GM21447 (cell line): ENCODE measurements around the gene ACAT2.
A peak's percentile ranks its signal among the peaks of the same experiment; 100 is the strongest.
"Not testable (repeated sequence)": the region's sequence is repeated elsewhere in the genome, so short reads cannot be mapped to it uniquely, and the experiment has no call there.

Experiments
- ATAC-seq: cut with Tn5 transposase; IDR thresholded peaks from one replicate; pipeline ENCODE4 v1.9.1; 2021; ENCODE audit not compliant: unreplicated experiment

ACAT2 gene

DNA sequence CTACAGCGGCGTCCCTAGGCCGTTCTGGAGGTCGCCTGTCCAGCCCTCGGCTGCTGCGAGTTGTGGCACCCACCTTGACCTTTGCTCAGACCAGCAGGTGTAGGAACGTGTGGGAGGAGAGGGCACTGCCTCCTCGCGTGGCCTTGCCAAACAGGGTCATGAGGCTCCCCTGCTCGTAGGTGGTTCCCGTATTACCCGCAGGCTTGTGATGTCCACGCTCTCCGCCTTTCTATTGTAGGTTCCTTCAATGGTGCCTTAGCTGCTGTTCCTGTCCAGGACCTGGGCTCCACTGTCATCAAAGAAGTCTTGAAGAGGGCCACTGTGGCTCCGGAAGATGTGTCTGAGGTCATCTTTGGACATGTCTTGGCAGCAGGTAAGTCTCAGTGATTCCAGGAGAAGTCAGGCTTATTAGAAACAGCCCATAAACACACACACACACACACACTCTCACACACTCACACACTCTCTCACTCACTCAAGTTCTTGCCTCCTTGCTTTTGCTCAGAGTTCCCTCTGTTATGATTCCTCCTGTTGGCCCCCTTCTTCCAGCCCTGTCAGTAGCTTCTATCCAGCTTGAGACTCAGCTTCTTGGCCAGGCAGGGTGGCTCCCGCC lies 942 bp downstream of the ACAT2 start:
- peak; percentile 13 for ATAC-seq

DNA sequence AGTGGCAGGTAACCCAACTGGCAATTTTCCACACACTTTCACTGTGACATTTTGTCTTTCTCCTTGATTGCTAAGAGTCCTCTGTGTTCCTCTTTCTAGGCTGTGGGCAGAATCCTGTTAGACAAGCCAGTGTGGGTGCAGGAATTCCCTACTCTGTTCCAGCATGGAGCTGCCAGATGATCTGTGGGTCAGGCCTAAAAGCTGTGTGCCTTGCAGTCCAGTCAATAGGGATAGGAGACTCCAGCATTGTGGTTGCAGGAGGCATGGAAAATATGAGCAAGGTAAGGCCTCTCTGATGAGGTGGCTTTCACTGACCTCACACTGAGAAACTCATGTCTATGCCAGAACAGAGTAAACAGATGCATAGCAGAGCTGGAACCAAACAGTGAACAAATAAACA lies 5.1 kb downstream of the ACAT2 start:
- no peak for ATAC-seq

DNA sequence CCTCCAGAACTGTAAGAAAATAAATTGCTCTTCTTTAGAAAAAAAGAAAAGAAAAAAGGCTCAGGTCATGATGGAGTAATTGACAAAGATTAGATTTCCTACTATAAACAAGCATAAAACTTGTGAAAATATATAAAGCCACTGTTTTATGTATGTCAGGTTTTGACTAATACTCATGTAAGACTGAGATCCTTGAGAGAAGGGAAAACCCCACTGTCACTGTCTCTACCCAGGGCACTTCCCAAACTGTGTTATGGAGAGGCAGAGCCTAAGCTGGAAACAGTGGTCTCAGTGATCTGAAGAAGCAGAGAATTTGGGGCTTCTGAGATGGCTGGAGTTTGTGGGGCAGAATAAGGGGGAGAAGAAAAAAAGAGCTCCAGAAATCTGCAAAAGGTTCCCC lies 7.6 kb downstream of the ACAT2 start:
- ATAC-seq, result no peak

DNA sequence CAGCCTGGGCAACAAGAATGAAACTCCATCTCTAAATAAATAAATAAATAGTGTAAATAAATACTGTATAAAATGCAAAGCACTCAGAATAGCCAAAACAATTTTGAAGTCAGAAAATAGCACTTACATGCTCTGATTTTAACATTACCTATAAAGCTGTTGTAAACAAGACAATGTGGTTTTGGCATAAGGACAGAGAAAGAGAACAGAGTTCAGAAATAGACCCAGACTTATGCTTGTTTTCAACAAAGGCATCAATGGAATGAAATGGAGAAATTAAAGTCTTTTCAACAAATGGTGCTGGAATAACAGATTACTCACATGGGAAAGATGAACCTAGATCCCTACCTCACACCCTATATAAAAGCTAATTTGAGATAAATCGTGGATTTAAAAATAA lies 10.4 kb downstream of the ACAT2 start:
- ATAC-seq, result no peak

DNA sequence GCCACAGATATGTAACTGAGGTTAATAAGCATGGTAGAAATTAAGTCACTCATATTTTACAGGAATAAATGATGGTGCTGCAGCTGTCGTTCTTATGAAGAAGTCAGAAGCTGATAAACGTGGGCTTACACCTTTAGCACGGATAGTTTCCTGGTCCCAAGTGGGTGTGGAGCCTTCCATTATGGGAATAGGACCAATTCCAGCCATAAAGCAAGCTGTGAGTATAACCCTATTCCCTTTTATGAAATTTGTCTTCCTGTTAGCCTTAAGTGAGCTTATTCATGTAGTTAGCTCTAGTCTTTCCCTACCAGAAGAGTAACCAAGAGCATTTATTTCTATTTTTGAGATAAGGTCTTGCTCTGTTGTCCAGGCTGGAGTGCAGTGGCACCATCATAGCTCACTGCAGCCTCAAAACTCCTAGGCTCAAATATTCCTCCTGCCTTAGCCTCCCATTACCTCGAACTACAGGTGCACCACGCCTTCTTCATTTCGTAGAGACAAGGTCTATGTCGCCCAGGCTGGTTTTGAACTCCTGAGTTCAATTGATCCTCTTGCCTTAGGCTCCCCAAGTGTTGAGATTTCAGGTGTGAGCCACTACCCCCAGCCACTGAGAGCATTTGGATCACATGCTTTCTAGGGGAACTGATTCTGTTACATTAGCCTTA lies 15.5 kb downstream of the ACAT2 start:
- ATAC-seq, result no peak

DNA sequence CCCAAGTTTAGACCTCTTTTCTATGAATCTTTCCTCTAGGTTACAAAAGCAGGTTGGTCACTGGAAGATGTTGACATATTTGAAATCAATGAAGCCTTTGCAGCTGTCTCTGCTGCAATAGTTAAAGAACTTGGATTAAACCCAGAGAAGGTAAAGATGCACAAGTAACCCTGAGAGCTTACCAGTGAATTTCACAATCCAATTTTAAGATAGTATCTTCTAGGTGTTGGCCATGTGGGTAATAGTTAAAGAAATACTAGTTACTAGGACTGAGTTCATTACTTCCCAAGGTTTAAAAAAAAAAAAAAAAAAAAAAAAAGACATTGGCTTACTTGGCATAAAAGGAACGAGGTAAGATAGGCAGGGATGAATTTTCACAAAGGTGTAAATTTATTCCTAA lies 16.3 kb downstream of the ACAT2 start:
- ATAC-seq, result no peak

DNA sequence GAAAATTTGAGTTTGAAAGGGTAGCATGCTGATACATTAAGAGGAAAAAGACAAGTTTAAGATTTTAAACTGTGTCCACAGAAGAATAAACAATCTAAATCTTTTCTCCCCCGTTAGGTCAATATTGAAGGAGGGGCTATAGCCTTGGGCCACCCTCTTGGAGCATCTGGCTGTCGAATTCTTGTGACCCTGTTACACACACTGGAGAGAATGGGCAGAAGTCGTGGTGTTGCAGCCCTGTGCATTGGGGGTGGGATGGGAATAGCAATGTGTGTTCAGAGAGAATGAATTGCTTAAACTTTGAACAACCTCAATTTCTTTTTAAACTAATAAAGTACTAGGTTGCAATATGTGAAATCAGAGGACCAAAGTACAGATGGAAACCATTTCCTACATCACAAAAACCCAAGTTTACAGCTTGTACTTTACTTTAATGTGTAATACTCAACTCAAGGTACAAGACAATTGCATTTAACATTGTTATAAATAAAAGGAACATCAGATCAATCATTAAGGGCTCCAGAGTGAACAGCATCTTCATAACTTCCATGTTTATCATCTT lies 16.8 kb downstream of the ACAT2 start:
- no peak for ATAC-seq

DNA sequence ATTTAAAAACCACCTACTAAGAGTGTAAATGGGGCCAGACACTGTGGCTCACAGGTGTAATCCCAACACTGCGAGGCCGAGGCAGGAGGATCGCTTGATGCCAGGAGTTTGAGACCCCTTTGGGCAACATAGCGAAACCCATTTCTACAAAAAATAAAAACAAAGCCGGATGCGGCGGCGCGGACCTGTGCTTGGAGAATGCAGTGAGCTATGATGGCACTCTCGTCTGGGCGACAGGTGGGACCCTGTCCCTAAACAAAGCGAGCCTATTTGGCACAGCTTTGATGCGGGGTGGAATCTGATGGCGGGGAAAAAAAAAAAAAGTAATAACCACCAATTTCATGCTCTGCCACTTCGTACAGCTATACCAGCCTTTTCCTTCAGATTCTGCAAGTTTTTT lies 26.4 kb downstream of the ACAT2 start:
- ATAC-seq, result no peak

DNA sequence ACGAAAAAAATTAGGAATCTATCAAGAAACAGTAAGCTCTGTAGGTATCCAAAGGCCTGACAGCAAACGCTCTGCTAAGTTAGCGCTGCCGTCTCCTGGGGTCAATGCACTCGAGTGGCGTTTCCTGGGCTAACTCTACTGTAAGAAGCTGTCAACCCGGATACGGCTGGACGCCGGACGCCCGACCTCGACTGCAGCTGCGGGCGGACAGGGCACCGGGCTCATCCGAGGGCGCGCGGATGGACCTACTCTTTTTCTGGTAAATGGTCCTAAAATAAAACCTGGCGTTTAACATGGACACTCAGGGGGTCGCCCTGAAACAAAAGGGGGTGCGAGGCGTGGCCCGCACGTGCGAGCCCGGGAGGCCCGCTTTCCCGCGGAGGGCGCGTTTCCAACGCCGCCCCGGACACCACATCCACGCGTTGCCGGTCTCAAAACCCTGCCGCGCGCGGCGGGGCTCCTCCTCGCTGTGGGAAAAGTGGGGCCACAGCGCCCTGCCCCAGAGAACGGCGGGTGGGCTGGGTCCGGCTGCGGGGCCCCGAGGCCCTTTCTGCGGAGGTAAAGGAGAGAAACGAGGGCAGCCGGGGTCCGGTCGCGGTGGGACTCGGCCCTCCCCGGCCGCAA lies 27.0 kb downstream of the ACAT2 start:
- no peak for ATAC-seq

DNA sequence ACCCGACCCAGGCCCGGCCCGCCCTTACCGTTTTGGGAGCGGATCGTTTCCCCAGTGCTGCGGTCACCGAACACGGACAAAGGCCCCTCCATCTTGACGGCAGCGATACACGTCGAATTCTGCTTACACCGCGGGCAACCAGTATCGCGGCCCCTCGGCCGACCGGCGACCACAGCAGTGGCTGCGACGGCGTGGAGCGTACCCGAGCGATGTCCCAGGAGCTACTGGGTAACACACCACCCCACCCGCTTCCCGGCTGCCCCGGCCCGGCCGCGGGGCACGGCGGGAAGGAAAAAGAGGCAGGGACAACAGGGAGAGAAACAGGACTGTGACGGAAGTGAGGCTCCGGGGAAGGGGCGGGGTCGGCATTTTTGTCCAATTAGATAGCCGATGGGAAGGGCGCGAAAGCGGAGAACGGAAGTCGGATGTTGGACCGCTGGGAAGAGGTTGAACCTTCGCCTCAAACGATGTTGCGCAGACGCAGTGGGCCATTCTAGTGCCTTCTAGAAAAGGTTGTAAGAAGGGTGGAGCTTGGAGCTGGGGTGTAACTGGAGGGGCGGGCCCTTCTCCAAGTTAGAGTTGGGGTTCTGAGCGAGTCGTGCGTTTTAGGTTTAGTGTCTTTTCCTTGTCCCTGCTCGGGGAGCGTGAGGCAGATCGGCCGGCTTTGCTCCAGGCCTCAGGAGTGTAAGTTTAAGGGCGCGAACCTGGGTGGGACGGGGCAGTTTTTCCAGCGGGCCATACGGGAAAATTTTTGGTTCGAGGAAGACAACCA lies 27.7 kb downstream of the ACAT2 start, which contains the start of gene TCP1:
Gene TCP1, minus strand, starts transcription at position 226 of the 772 bp plus-strand sequence. Its CDS starts 134 bp downstream, at position 92.
- peak; percentile 72 for ATAC-seq

DNA sequence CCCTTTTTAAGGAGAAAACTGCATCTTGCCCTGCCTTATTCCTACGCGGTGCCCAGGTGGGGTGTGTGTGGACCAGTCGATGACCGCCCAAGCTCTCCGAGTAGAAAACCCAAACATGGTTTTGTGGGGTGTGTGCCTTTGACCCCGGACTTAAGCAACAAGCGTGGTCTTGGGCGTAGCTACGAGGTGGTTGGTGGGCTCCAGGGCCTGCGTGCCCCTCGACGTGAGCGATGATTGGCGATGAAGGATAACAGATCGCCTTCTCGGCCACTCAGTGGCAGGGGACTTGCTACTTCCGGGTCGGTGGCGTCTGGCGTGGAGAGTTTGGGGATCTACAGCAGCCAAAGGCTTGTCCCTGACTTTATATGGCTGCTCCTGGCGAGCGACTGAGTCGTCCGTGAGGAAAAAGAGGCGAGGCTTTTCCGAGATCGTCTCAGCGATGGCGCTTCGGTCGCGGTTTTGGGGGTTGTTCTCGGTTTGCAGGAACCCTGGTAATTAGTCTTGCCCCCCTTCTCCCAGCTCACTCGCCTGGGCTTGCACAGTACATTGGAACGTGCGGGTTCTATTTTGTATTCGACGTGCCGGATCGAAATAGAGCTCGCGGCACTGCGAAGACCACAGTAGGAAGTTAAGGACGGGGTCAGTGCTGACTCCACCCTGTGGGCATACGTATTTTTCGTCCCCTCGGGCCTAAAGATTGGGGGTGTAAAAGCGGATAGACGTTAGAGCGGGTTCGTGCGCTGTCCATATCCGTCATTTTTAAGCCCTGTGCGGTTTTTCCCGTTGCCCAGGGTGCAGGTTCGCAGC lies 28.5 kb downstream of the ACAT2 start, which contains the start of gene MRPL18:
Gene MRPL18, plus strand, starts transcription at position 319 of the 807 bp plus-strand sequence. Its CDS starts 121 bp downstream, at position 440.
- peak; percentile 81 for ATAC-seq

DNA sequence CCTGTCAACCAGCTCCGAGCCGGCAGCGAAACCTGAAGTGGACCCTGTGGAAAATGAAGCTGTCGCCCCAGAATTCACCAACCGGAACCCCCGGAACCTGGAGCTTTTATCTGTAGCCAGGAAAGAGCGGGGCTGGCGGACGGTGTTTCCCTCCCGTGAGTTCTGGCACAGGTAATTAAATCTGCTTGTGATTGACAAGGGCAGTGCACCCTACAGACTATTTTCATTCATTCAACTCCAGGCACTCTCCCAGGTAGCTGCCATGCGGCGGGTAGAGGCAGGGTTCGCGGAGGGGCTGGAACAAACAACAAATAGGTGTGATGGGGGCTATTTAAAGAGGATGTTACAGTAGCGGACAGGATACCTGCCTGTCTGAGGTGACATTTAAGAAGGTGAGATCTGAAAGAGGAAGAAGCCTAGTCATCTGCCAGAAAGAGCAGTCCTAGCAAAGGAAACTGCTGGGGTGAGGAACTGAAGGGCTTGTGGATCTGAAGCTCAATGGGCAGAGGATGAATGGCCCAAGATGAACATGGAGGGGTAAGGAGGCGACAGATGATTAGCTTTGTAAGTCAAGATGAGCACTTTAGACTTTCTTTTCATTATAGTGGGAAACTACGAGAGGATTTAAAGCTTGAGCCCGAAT lies 29.2 kb downstream of the ACAT2 start:
- ATAC-seq, result no peak

DNA sequence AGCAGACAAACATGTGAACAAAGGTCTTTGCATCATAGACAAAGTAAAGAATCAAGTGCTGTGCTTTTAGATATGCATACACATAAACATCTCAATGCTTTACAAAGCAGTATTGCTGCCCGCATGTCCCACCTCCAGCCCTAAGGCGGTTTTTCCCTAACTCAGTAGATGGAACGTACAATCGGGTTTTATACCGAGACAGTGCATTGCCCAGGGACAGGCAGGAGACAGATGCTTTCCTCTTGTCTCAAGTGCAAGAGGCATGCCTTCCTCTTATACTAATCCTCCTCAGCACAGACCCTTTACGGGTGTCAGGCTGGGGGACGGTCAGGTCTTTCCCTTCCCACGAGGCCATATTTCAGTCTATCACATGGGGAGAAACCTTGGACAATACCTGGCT lies 33.1 kb downstream of the ACAT2 start:
- not testable (repeated sequence) for ATAC-seq

DNA sequence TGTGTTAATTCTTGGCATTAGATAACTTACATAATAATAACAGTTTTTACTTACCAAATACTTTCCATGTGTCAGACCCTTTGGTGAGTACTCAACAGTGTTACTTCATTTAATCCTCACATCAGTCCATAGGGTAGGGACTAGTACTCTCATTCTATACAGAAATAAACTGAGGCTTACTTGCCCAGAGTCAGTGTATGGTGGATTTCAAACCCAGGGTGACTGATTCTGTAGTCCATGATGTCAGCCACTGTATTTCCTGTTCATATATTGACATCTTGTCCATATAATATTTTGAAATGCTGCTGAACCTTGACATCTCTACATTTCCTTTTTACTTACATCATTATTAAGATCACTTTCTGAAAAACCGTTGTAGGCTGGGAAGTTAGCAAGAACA lies 35.7 kb downstream of the ACAT2 start:
- no peak for ATAC-seq

DNA sequence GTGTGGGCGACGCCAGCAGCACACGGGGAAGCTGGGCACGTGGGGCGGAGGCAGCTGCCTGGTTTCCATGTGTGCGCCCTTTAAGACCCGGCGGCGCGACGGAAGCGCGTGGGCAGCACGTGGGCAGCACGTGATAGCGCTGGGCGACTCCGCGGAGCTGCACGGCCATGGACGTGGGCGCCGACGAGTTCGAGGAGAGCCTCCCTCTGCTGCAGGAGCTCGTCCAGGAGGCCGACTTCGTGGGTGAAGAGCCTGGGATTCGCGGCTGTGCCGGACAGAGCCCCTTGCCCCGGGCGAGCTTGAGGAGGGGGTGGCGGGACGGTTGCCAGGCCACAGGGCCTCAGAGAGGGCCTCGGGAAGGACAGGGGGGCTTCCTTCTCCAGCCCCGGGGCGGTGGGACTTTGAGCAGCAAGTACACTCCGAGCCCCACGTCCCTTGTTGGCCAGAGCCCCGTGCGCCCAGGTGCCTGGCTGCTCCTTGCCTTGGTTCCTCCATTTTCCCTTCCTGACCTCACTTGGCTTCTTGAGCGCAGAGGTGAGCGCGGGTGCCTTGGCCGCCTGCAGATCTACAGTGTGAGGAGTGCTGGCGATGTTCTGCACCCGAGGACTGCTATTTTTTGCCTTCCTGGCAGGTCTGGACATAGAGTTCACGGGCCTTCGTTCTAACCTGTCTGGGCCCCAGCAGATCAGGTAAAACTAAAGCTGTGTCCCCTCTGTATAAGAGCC lies 38.5 kb downstream of the ACAT2 start, which contains the start of gene PNLDC1:
Gene PNLDC1, plus strand, starts transcription at position 136 of the 725 bp plus-strand sequence. Its CDS starts 32 bp downstream, at position 168.
- ATAC-seq, result no peak

DNA sequence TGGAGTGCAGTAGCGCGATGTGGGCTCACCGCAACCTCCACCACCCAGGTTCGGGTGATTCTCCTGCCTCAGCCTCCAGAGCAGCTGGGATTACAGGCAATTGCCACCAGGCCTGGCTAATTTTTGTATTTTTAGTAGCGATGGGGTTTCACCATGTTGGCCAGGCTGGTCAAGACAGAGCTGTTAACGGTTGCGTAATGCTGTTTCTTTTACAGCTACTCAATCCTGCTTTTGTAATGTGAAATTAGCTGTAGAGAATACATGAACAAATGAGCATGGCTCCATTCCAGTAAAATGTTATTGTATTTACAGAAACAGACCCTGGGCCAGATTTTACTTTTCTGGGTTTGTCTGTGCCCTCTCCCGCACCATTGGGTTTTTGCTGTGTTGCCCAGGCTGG lies 40.1 kb downstream of the ACAT2 start:
- no peak for ATAC-seq

DNA sequence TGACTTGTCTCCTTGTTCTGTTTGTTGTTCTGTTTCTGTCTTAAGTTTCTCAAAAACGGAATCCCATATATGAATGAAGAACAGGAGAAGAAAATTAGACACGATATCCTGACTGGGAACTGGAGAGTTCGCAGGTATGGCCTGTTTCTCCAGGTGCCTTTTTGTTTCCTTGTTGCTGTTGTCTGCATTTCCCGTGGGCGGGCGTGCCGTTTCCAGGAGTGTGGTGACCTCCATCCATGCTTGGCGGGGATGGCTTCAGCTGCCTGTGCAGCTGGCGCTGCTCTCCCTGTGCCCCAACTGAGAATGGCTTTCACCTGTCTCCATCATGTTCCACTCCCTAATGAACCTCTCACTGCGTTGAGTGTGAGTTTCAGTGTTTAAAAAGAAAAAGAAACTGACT lies 42.7 kb downstream of the ACAT2 start:
- no peak for ATAC-seq

DNA sequence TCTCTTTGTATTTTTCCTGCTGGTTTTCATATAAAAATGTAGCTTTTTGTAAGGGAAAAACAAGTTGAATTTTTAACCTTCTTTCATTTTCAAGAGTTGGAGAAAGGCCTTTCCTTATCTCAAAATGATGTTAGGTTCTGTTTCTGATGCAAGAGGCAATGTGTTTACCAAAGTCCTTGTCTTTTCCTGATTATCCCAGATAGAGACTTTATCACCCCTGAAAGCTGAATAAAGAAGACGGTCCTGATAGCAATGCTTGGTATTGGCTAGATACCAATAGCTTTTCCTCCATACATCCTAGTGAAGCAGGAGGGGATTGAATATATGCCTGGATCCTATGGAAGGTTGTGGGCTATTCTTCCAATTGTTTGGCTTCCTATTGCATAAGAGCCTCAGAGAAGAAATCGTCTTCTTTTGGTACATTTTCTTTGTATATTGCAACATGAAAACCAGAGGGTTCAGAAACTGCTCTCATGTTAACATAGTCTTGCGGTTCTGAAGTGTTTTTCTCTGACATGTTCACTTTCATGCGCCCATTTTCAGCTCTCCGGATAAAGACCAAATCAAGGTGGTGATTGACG lies 43.7 kb downstream of the ACAT2 start:
- ATAC-seq, result no peak

DNA sequence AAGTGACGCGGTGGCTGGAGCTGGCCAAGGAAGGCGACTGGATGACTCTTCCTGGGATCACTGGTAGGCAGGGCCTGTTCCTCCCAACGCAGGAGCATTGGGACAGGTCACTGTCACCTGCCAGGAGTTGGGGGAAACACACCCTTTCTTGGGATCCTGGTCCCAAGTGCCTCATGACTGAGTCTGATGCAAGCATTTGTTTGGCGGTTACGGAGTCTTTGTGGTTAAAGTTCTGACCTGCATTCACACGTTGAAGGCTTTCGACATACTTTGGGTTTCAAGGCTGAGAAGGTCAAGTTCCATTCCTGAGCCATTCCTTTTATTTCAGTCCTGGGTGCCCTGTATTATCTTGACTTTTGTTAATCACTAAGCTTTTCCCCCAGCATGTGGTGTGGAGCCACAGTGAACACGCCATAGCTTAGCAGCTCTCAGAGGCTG lies 44.2 kb downstream of the ACAT2 start:
- ATAC-seq, result no peak
